Measurements from ENCODE around the gene ADGRB2.

DNA sequence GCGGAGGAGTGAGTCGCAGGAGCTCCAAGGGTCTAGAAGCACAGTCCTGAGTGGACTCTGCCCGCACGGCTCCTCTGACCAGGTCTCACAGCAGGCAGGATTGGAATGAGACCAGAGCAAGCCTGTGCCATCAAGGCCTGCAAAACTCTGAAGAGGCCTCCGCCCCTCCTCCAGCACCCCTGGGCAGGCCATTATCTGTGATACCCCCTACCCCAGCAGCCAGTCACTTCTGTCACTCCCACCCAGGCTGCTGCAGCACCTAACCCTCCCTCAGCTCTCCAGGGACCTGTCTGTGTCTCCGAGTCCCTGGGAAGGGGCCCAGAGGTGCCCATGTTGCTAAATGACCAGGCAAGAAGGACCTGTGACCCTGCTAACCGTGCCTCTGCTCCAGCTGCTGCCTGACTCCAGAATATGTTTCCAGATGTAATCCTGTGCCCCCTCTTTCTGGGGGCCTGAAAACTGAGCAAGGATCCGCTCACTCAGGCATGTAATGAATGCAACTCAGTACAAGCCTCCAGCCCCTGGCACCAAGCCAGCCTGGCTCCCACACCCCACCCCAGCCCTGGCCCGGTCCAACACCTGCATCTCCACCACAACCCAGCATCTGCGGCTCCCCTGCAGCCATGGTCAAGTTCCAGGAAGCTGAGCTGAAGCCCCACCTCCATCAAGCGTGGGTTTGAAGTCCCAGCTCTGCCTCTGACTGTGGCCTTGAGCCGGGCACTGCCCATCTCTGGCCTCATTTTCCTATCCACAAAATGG, 38.2 kb downstream of the ADGRB2 start:
- no peak for TF ChIP-seq EZH2phosphoT487 (IDR thresholded peaks at IDR 0.05; ENCODE audit: insufficient read depth, low read depth)
- no peak for TF ChIP-seq EZH2 (IDR thresholded peaks at IDR 0.05; ENCODE audit: insufficient read depth, poor library complexity, severe bottlenecking)

Measured in GM23248 (cell line).